RCC 7860 (cell line): ENCODE data around the gene BRICD5.

Source experiments
- DNase-seq: peaks from one replicate; pipeline ENCODE4 v3.0.0-alpha.2; 2015; ENCODE audit warnings: low spot score
- FAIRE-seq: peaks from 2 replicates; lab custom pipeline; 2012; peaks lifted over from hg19 to GRCh38; lab: Jason Lieb, UNC

Gene BRICD5

GRCh38 chr16:2184962-2185361 is 25.7 kb downstream of the BRICD5 start:
- FAIRE-seq (no peak), DNase-seq (no peak)

GRCh38 chr16:2184346-2184745 is 26.3 kb downstream of the BRICD5 start:
- FAIRE-seq (no peak), DNase-seq (no peak)

GRCh38 chr16:2183671-2184070 is 27.0 kb downstream of the BRICD5 start:
- FAIRE-seq = no peak
- no peak for DNase-seq

- DNase-seq = no peak
- FAIRE-seq = no peak
Observed at GRCh38 chr16:2181952-2182351, 28.7 kb downstream of the BRICD5 start.

GRCh38 chr16:2180962-2181923 is 29.4 kb downstream of the BRICD5 start:
- DNase-seq (no peak), FAIRE-seq (no peak)

- FAIRE-seq (no peak), DNase-seq (no peak)
Observed at GRCh38 chr16:2180461-2180860, 30.2 kb downstream of the BRICD5 start.

GRCh38 chr16:2179576-2179975 is 31.1 kb downstream of the BRICD5 start:
- no peak for DNase-seq
- FAIRE-seq = no peak

GRCh38 chr16:2179107-2179501 is 31.6 kb downstream of the BRICD5 start:
- FAIRE-seq (no peak), DNase-seq (no peak)

- DNase-seq = no peak
- no peak for FAIRE-seq
Observed at GRCh38 chr16:2178321-2179106, 32.1 kb downstream of the BRICD5 start.

- FAIRE-seq = no peak
- DNase-seq = no peak
Observed at GRCh38 chr16:2177561-2177960, 33.1 kb downstream of the BRICD5 start.

- no peak for DNase-seq
- FAIRE-seq = no peak
Observed at GRCh38 chr16:2177101-2177500, 33.6 kb downstream of the BRICD5 start.

- no peak for FAIRE-seq
- no peak for DNase-seq
Observed at GRCh38 chr16:2176047-2176446, 34.6 kb downstream of the BRICD5 start.

GRCh38 chr16:2175454-2175853 is 35.2 kb downstream of the BRICD5 start:
- FAIRE-seq (no peak), DNase-seq (no peak)

- DNase-seq (no peak), FAIRE-seq (no peak)
Observed at GRCh38 chr16:2174396-2175131, 36.1 kb downstream of the BRICD5 start.

- DNase-seq (no peak), FAIRE-seq (no peak)
Observed at GRCh38 chr16:2173916-2174315, 36.7 kb downstream of the BRICD5 start.

GRCh38 chr16:2173366-2173765 is 37.3 kb downstream of the BRICD5 start:
- no peak for FAIRE-seq

GRCh38 chr16:2172688-2173335 is 37.9 kb downstream of the BRICD5 start:
- FAIRE-seq = no peak
- no peak for DNase-seq

More at GRCh38 chr16:2173366-2173765, 37.3 kb downstream of the BRICD5 start:
- DNase-seq = no peak

GRCh38 chr16:2171601-2172178 is 39.0 kb downstream of the BRICD5 start:
- FAIRE-seq (no peak), DNase-seq (no peak)

- FAIRE-seq = no peak
- no peak for DNase-seq
Observed at GRCh38 chr16:2170587-2171435, 39.9 kb downstream of the BRICD5 start.
